Measurements from ENCODE around the gene CFAP68. TPM values are rescaled to one million over a fixed set of nuclear protein-coding genes. Genes with fewer than 3 reads are reported as not detected.
A peak's percentile ranks its signal among the peaks of the same experiment; 100 is the strongest.

CFAP68 gene
- total RNA-seq, 1 donor from 2014 or later: 29.5 TPM

DNA sequence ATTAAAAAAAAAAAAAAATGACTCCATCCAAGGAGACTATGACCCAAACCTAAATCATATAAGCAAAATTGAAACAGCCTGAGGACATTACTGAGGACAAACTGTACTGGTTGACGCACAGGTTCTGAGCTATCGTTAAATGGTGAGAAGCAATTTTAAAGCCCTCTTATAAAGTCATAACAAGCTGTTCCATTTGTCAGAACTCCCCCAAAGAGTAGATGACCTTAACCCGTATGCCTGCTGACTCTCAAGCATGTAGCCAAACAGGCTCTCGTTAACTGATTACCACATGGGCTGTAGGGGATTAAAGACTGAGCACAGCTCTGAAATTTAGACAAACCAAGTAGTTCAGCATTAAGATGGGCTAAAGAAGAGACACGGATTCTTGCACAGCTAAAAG lies 30.0 kb downstream of the CFAP68 start:
- peak overlapping the region; percentile 67 for H3K4me3 ChIP-seq (ENCODE audit: low read depth, low read length)
- TF ChIP-seq, protein P1, sequence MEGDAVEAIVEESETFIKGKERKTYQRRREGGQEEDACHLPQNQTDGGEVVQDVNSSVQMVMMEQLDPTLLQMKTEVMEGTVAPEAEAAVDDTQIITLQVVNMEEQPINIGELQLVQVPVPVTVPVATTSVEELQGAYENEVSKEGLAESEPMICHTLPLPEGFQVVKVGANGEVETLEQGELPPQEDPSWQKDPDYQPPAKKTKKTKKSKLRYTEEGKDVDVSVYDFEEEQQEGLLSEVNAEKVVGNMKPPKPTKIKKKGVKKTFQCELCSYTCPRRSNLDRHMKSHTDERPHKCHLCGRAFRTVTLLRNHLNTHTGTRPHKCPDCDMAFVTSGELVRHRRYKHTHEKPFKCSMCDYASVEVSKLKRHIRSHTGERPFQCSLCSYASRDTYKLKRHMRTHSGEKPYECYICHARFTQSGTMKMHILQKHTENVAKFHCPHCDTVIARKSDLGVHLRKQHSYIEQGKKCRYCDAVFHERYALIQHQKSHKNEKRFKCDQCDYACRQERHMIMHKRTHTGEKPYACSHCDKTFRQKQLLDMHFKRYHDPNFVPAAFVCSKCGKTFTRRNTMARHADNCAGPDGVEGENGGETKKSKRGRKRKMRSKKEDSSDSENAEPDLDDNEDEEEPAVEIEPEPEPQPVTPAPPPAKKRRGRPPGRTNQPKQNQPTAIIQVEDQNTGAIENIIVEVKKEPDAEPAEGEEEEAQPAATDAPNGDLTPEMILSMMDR (conservative IDR thresholded peaks at IDR 0.05; ENCODE audit: low read depth, low read length): no peak
- no peak for DNase-seq (ENCODE audit: low read depth)

DNA sequence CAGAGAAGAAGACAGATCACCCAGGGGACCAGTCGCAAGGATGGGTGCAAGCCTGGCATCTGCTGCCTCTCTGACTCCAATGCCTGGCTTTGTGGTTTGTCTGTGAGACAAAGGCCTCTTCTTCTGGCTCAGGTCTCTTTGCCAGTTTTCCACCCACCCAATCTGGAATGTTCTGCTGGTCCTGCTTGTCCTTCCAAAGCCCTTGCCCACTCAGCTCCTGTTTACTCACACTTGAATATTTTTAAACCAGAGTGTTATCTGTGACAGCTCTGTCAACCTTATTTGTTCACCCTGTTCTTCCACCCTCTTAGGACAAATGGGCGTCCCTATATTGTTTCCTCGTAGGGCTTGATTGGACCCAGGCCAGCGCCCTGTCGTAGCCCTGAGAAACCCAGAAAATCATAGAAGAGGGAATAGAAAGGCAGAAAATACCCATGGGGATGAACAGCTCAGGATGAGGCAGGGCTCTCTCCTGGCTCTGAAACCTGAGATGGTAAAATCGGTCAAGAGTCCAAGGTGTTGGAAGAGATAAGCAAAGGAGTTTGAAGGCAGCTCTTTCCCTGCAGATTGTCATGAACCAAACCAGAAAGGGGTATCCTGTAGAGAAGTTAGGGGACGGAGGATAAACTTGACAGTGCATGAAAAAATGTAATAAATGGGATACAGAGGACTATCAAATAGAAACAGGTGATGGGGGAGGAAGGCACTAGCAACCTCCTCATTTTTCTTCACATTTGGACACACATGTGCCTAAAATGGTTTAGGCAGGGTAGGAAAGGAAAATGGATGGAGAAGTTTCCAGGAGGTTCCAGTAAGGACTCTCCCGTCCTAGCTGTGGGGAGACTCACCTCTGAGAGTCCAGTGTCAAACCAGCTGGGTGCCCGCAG lies 31.6 kb downstream of the CFAP68 start:
- DNase-seq (ENCODE audit: low read depth): no peak
- H3K4me3 ChIP-seq (ENCODE audit: low read depth, low read length): peak overlapping the region; percentile 67
- TF ChIP-seq, protein P1 (conservative IDR thresholded peaks at IDR 0.05; ENCODE audit: low read depth, low read length): no peak

GRCh38 chr11:111911563-111912401 lies 32.4 kb downstream of the CFAP68 start, which contains the start of gene CRYAB:
Gene CRYAB (minus strand): TSS chr11:111911770. CDS start chr11:111911724, 46 bp downstream.
- peak; percentile 100 for DNase-seq (ENCODE audit: low read depth)
- TF ChIP-seq, protein P1 (conservative IDR thresholded peaks at IDR 0.05; ENCODE audit: low read depth, low read length): no peak
- H3K4me3 ChIP-seq (ENCODE audit: low read depth, low read length): peak within 1 kb of the TSS; percentile 67

- TF ChIP-seq, protein P1 (conservative IDR thresholded peaks at IDR 0.05; ENCODE audit: low read depth, low read length): no peak
- no peak for DNase-seq (ENCODE audit: low read depth)
- peak within 1 kb of the TSS; percentile 67 for H3K4me3 ChIP-seq (ENCODE audit: low read depth, low read length)
These were observed 33.2 kb downstream of the CFAP68 start, which contains the start of gene HSPB2 for GRCh38 chr11:111912535-111912934. Gene HSPB2 (plus strand): TSS chr11:111912734. CDS start chr11:111912830, 96 bp downstream.

DNA sequence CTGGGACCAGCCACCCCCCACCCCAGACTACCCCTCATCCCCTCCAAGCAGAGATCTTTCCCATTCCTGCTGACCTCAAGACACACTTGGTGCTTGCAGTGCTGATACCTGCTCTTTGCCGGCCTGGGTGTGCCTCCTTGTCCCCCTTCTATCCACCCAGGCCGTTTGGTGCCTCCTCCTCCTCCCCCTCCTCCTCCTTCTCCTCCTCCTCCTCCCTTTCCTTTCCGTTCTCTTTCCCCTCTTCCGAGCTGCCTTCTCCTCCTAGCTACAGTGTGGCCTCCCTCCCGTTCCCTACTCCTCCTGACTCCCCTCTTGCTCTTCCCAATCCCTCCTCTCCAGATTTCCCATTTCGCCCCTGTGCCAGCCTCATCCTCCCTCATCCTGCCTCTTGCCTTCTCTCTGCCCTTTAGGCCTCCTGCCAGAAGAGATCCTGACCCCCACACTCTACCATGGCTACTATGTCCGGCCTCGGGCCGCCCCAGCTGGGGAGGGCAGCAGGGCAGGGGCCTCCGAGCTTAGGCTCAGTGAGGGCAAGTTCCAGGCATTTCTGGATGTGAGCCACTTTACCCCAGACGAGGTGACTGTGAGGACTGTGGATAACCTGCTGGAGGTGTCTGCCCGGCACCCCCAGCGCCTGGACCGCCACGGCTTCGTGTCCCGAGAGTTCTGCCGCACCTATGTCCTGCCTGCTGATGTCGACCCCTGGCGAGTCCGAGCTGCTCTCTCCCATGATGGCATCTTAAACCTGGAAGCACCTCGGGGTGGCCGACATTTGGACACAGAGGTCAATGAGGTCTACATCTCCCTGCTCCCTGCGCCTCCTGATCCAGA lies 33.9 kb downstream of the CFAP68 start:
- H3K4me3 ChIP-seq (ENCODE audit: low read depth, low read length): peak overlapping the region; percentile 67
- TF ChIP-seq, protein P1 (conservative IDR thresholded peaks at IDR 0.05; ENCODE audit: low read depth, low read length): no peak
- DNase-seq (ENCODE audit: low read depth): no peak

- no peak for DNase-seq (ENCODE audit: low read depth)
- H3K4me3 ChIP-seq (ENCODE audit: low read depth, low read length): peak overlapping the region; percentile 67
- TF ChIP-seq, protein P1 (conservative IDR thresholded peaks at IDR 0.05; ENCODE audit: low read depth, low read length): no peak
These were observed 34.7 kb downstream of the CFAP68 start for GRCh38 chr11:111913997-111914396.

Measured in epithelial cell of proximal tubule (primary cell).